CD14-positive monocyte (primary cell): ENCODE measurements around the gene MYO1G. TPM values are rescaled to one million over a fixed set of nuclear protein-coding genes. Genes with fewer than 3 reads are reported as not detected.

ENCODE experiments used
- DNase-seq, 3 donors: peaks; one replicate each; pipeline ENCODE4 v3.0.0-alpha.2; 2011 to 2022
- H2AFZ ChIP-seq: 2 replicates; pipeline ENCODE4 v1.6.0; 2012; ENCODE audit warnings: mild to moderate bottlenecking, low read depth, low read length, inconsistent platforms; ENCODE audit not compliant: insufficient read depth, poor library complexity, severe bottlenecking
- H3K27ac ChIP-seq, 2 donors: 1 replicate in 1 of 2; 2 replicates in 1 of 2; pipeline ENCODE4 v1.5.1; 2012 to 2013; ENCODE audit warnings: low read length in 2 of 2, control low read depth in 1 of 2, inconsistent platforms in 1 of 2, low read depth in 1 of 2, mild to moderate bottlenecking in 1 of 2
- H3K27me3 ChIP-seq, 2 donors: one replicate each; pipeline versions ENCODE4 v1.6.0 to v1.6.1; 2011 to 2013; ENCODE audit warnings: low read length in 2 of 2; ENCODE audit not compliant: control insufficient read depth in 2 of 2, insufficient read depth in 2 of 2
- H3K36me3 ChIP-seq, 2 donors: replicated peaks in 1 of 2; 1 replicate in 1 of 2; 2 replicates in 1 of 2; pipeline versions ENCODE4 v1.5.1 to v1.6.1; 2012 to 2013; ENCODE audit warnings: low read length in 2 of 2, control low read depth in 1 of 2, inconsistent platforms in 1 of 2, mild to moderate bottlenecking in 1 of 2; ENCODE audit not compliant: insufficient read depth in 2 of 2, control insufficient read depth in 1 of 2
- H3K4me1 ChIP-seq, 2 donors: 1 replicate in 1 of 2; 2 replicates in 1 of 2; pipeline versions ENCODE4 v1.5.1 to v1.6.1; 2012 to 2013; ENCODE audit warnings: low read length in 2 of 2, control low read depth in 1 of 2, inconsistent platforms in 1 of 2, mild to moderate bottlenecking in 1 of 2, moderate library complexity in 1 of 2; ENCODE audit not compliant: insufficient read depth in 2 of 2, control insufficient read depth in 1 of 2
- H3K4me2 ChIP-seq: replicated peaks from 2 replicates; pipeline ENCODE3; 2012; ENCODE audit warnings: low read length, moderate library complexity, mild to moderate bottlenecking; ENCODE audit not compliant: poor library complexity, severe bottlenecking; ENCODE audit errors: extremely low read depth
- H3K4me3 ChIP-seq, 3 experiments: fragments of 200-600 bp in 1 of 3; sonication (generic) in 1 of 3; replicated peaks in 1 of 3; 1 replicate in 2 of 3; 2 replicates in 1 of 3; pipeline ENCODE4 v1.5.1; 2011 to 2013; ENCODE audit warnings: low read length in 3 of 3, mild to moderate bottlenecking in 3 of 3, control low read depth in 2 of 3, low read depth in 2 of 3, inconsistent platforms in 1 of 3, moderate library complexity in 1 of 3
- H3K79me2 ChIP-seq: 2 replicates; pipeline ENCODE4 v1.6.0; 2012; ENCODE audit warnings: mild to moderate bottlenecking, control low read depth, inconsistent platforms, low read length, moderate library complexity; ENCODE audit not compliant: insufficient read depth
- H3K9ac ChIP-seq: 2 replicates; pipeline ENCODE4 v1.6.0; 2017; ENCODE audit warnings: low read length, mild to moderate bottlenecking; ENCODE audit not compliant: insufficient read depth, poor library complexity, severe bottlenecking
- H3K9me3 ChIP-seq, 2 donors: replicated peaks in 1 of 2; 1 replicate in 1 of 2; 2 replicates in 1 of 2; pipeline versions ENCODE4 v1.5.1 to v1.6.1; 2012 to 2013; ENCODE audit warnings: low read length in 2 of 2, control low read depth in 1 of 2; ENCODE audit not compliant: control insufficient read depth in 1 of 2, insufficient read depth in 1 of 2
- H4K20me1 ChIP-seq: 2 replicates; pipeline ENCODE4 v1.6.0; 2012; ENCODE audit warnings: mild to moderate bottlenecking, low read length, control low read depth, moderate library complexity; ENCODE audit not compliant: insufficient read depth
- H3K27ac Mint-ChIP-seq, 7 donors: one replicate each; pipeline ENCODE4 v1.8.0; 2020; ENCODE audit warnings: mild to moderate bottlenecking in 7 of 7, mixed read lengths in 7 of 7, moderate library complexity in 6 of 7, inconsistent platforms in 2 of 7
- H3K27me3 Mint-ChIP-seq, 3 donors: one replicate each; pipeline ENCODE4 v1.8.0; 2021 to 2022; ENCODE audit warnings: low read depth in 3 of 3, mild to moderate bottlenecking in 3 of 3, mixed read lengths in 3 of 3, moderate library complexity in 3 of 3, inconsistent platforms in 1 of 3
- H3K36me3 Mint-ChIP-seq, 2 donors: one replicate each; pipeline ENCODE4 v1.8.0; 2020; ENCODE audit warnings: mixed read lengths in 2 of 2, inconsistent platforms in 1 of 2, mild to moderate bottlenecking in 1 of 2
- H3K4me1 Mint-ChIP-seq: one replicate; pipeline ENCODE4 v1.8.0; 2020; ENCODE audit warnings: mild to moderate bottlenecking, mixed read lengths
- H3K4me3 Mint-ChIP-seq, 2 donors: one replicate each; pipeline ENCODE4 v1.8.0; 2020; ENCODE audit warnings: mild to moderate bottlenecking in 2 of 2, mixed read lengths in 2 of 2, moderate library complexity in 1 of 2
- H3K9me3 Mint-ChIP-seq, 7 donors: one replicate each; pipeline ENCODE4 v1.8.0; 2020 to 2022; ENCODE audit warnings: mixed read lengths in 7 of 7, mild to moderate bottlenecking in 6 of 7, moderate library complexity in 6 of 7, inconsistent platforms in 2 of 7
- WGBS: methylation state at CpG from one replicate; pipeline ENCODE4 v1.1.5; 2013; ENCODE audit warnings: missing lambda C conversion rate; ENCODE audit not compliant: insufficient coverage; 5-methylcytosine and 5-hydroxymethylcytosine counted together
- intact Hi-C, 2 donors: fragments of 100-400 bp; cut with micrococcal nuclease; formaldehyde crosslinking; loops; one replicate each; pipeline versions ENCODE4 v1.15.0 to v1.15.1; 2023
- polyA plus RNA-seq, 3 donors: library from polyadenylated mRNA; depleted of rRNA in 1 of 3; unstranded in 2 of 3; stranded (reverse) in 1 of 3; fragments of 300-500 nt in 2 of 3; fragments of >200 nt in 1 of 3; fragmentation: Illumina TruSeq in 2 of 3; gene quantifications; 1 replicate in 2 of 3; 2 replicates in 1 of 3; pipeline ENCODE4 v1.2.3, GENCODE V29; 2012 to 2021
- TF ChIP-seq, protein P1 (sequence below): fragments of 200-600 bp; IDR thresholded peaks from one replicate; pipeline ENCODE4 v1.8.0; 2022; ENCODE audit warnings: antibody characterized with exemption, mild to moderate bottlenecking

Gene MYO1G
- polyA plus RNA-seq, 3 donors, result 119 to 314 (median 135) TPM

DNA sequence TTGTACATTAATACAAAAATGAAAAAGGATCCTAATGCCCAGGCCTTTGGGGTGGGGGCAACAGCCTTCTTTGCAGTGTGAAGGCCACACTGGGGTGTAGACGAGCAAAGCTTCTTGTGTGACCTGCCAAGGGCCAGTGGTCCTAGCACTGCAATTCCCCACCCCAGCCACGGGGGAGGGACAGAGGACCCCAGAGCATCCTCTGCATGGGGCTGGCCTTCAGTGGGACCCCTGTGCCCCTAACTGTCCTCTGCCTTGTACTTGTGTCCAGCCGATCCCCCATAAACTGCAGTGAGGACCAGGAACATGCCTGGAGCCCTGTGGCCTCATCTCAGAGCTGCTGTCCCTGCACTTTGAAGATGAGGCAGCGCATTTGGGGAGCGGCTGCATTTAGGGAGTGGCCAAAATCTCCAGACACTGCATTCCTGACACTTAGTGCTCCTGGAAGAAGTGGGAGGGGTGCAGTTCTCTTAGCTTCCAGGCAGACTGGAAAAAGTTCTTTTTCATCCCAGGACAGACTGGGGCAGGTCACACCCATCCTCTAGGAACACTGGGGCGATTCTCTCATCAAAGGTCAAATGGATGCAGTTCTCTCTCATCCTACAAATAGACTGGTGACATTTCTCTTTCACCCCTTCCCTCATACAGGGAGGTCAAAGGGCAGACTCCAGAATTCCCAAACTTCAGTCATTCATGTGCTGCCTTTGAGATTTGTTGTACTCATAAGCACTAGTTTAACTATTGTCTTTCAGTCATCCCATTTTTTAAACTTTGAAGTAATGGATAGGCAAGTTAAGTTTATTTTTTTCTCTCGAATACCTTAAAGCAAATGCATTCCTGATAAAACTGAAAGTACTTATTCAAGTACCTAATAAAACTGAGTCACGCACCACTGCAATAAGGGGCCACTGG, 922 bp upstream of the MYO1G start:
- Histone ChIP-seq H3K4me3 (peak overlapping the region; percentile 82 to 99 (median 90)), H3K4me2 (peak overlapping the region; percentile 100), H3K4me1 (peaks cover 64 to 81% of the 10 kb centered on the region in 2 donors), H3K9me3 (no peaks in the 10 kb centered on the region), H4K20me1 (peaks cover 34% of the 10 kb centered on the region), H2AFZ (no peak overlapping the region), H3K27ac (peak overlapping the region; percentile 99 to 100), H3K27me3 (no peaks in the 10 kb centered on the region), H3K9ac (peak overlapping the region; percentile 95), H3K79me2 (peaks cover 76% of the 10 kb centered on the region), H3K36me3 (peaks cover 45 to 54% of the 10 kb centered on the region in 2 donors)
- peak overlapping the region; percentile 99 to 100 (median 99) for H3K27ac Mint-ChIP-seq
- peaks cover 57 to 61% of the 10 kb centered on the region in 2 donors for H3K36me3 Mint-ChIP-seq
- intact Hi-C loops, result loop anchor here (2.0 to 10.0 kb wide), 5 partner anchors 19 to 155 kb away; partner anchors contain the start of genes PURB (in 1 of the 2) and TBRG4 (in 1 of the 2)
- 44% methylated on average over 5 of the region's 8 CpGs for WGBS
- DNase-seq, result peak in 1 of 3 donors; percentile 32
- H3K4me1 Mint-ChIP-seq, result peaks cover 68% of the 10 kb centered on the region
- H3K4me3 Mint-ChIP-seq, result peak overlapping the region; percentile 97
- TF ChIP-seq, protein P1, sequence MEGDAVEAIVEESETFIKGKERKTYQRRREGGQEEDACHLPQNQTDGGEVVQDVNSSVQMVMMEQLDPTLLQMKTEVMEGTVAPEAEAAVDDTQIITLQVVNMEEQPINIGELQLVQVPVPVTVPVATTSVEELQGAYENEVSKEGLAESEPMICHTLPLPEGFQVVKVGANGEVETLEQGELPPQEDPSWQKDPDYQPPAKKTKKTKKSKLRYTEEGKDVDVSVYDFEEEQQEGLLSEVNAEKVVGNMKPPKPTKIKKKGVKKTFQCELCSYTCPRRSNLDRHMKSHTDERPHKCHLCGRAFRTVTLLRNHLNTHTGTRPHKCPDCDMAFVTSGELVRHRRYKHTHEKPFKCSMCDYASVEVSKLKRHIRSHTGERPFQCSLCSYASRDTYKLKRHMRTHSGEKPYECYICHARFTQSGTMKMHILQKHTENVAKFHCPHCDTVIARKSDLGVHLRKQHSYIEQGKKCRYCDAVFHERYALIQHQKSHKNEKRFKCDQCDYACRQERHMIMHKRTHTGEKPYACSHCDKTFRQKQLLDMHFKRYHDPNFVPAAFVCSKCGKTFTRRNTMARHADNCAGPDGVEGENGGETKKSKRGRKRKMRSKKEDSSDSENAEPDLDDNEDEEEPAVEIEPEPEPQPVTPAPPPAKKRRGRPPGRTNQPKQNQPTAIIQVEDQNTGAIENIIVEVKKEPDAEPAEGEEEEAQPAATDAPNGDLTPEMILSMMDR, result no peak
- peaks cover 0 to 6% (median 0%) of the 10 kb centered on the region in 3 donors for H3K27me3 Mint-ChIP-seq
- H3K9me3 Mint-ChIP-seq, result no peaks in the 10 kb centered on the region

DNA sequence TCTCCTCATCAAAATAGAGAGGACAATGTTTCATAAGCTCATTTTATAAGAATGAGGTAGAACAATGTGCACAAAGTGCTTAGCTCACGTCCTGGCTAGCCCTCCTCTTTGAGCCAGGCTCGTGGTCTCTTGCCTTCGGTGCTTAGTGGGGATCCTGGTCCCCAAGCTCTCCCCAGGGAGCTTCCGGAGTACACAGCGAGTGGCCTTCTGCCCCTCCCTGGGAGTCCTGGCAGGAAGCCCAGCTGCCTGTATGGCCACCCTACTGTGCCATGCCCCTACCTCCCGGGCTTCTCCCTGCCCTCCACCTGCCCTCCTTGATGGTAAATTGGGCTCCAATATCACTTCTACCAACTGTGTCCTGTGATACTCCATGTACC, 868 bp downstream of the MYO1G start:
- Histone ChIP-seq H3K9ac (peak overlapping the region; percentile 95), H3K27me3 (no peaks in the 10 kb centered on the region), H3K4me1 (peaks cover 56 to 70% of the 10 kb centered on the region in 2 donors), H3K9me3 (no peaks in the 10 kb centered on the region), H3K4me3 (peak overlapping the region; percentile 82 to 99 (median 90)), H3K27ac (peak overlapping the region; percentile 99 to 100), H3K4me2 (peak overlapping the region; percentile 100), H4K20me1 (peaks cover 41% of the 10 kb centered on the region), H3K79me2 (peaks cover 81% of the 10 kb centered on the region), H3K36me3 (peaks cover 46 to 54% of the 10 kb centered on the region in 2 donors), H2AFZ (no peak overlapping the region)
- Mint-ChIP-seq H3K9me3 (no peaks in the 10 kb centered on the region), H3K4me3 (peak overlapping the region; percentile 97), H3K36me3 (peaks cover 52 to 61% of the 10 kb centered on the region in 2 donors), H3K27me3 (peaks cover 0 to 6% (median 0%) of the 10 kb centered on the region in 3 donors), H3K27ac (peak overlapping the region; percentile 99 to 100 (median 99)), H3K4me1 (peaks cover 53% of the 10 kb centered on the region)
- peak in 1 of 3 donors; percentile 47 for DNase-seq
- WGBS, result 2% methylated on average over 5 of the region's 6 CpGs
- TF ChIP-seq, protein P1, result no peak
- intact Hi-C loops, result loop anchor here (5.0 to 10.0 kb wide), 3 partner anchors 47 to 157 kb away; partner anchors contain the start of gene TBRG4 (in 1 of the 2)
